ENCODE measurements around the gene AP2B1.

Gene AP2B1

DNA sequence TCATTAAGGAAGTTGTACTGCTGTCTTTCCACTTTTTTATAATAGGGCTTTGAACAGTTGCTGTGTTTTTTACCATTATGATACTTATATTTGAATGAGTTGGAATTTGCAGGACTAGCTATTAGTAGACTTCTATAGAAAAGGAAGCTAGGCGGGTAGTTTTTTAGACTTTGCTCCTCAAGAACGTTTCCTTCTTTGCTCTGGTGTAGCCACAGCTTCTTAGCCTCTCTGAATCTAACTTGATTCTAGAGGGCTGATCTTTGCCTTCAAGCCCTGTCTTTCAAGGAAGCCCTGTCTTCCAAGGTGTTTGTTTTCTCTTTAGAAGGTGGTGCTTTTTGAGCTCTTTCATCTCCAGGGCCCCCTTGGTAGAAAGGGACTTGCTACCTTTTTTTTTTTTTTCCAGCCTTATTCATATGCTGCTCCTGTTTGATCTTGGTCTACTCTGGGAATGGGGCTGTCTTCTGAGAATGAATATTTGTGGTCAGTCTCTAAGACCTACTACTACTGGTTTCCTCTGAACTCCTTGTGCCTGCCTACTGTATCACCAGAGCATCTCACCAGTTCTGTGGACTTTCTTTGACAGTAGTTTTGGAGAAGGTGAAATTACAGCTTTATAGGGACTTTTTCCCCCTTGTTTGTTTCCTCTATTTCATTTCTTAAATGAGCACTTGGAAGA is 92.0 kb downstream of the AP2B1 start:
- no peak for DNase-seq (ENCODE audit: low spot score)
- TF ChIP-seq, protein P1, sequence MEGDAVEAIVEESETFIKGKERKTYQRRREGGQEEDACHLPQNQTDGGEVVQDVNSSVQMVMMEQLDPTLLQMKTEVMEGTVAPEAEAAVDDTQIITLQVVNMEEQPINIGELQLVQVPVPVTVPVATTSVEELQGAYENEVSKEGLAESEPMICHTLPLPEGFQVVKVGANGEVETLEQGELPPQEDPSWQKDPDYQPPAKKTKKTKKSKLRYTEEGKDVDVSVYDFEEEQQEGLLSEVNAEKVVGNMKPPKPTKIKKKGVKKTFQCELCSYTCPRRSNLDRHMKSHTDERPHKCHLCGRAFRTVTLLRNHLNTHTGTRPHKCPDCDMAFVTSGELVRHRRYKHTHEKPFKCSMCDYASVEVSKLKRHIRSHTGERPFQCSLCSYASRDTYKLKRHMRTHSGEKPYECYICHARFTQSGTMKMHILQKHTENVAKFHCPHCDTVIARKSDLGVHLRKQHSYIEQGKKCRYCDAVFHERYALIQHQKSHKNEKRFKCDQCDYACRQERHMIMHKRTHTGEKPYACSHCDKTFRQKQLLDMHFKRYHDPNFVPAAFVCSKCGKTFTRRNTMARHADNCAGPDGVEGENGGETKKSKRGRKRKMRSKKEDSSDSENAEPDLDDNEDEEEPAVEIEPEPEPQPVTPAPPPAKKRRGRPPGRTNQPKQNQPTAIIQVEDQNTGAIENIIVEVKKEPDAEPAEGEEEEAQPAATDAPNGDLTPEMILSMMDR (IDR thresholded peaks at IDR 0.05; ENCODE audit: extremely low read depth, missing control alignments): no peak

DNA sequence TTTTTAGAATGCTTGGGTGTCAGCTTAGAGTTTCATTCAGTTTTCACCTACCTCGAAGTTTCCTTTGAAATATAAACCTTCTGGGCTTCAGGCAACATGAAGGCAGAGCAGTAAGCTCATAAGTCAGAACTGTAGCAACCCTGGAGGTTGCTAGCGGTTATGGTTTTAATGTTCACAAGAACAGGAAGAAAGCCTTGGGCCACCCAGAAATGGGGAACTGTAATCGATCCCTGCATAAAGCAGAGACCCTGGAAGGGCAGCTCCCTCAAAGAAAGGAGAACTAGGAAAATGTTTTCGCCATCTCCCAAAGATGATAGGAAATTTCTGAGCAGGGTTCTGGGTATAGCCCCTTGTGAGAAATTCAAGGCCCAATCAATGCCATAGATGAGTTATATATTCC is 96.5 kb downstream of the AP2B1 start:
- no peak for DNase-seq (ENCODE audit: low spot score)
- TF ChIP-seq, protein P1 (IDR thresholded peaks at IDR 0.05; ENCODE audit: extremely low read depth, missing control alignments): no peak

GRCh38 chr17:35684055-35684802 is 97.1 kb downstream of the AP2B1 start:
- no peak for DNase-seq (ENCODE audit: low spot score)
- TF ChIP-seq, protein P1 (IDR thresholded peaks at IDR 0.05; ENCODE audit: extremely low read depth, missing control alignments): no peak

DNA sequence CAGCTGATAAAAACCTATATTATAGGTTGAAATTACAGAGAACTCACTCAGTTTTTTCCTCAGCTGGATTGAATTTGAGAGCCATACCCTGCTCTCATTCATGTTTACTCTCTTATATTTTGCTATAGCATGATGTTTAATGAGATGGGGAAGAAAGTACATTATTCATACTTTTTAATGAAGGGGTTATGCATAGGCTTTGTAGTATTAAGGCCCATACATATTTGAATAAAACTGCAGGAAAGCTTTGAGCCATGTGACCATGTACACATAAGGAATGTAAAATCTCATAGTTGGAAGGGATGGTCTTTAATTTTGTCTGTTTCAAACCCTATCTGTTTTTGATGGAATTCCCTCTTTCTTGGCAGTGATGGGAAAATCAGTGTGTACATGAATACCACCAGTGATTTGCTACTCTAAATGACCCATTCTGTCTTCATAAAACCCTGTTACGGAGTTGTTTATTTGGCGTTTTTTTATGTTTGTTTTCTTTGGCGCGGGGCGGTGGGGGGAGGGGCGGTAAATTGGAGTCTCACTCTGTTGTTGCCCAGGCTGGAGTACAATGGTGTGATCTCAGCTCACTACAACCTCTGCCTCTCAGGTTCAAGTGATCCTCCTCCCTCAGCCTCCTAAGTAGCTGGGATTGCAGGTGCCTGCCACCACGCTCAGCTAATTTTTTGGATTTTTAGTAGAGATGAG is 105.5 kb downstream of the AP2B1 start:
- no peak for DNase-seq (ENCODE audit: low spot score)
- TF ChIP-seq, protein P1 (IDR thresholded peaks at IDR 0.05; ENCODE audit: extremely low read depth, missing control alignments): no peak

DNA sequence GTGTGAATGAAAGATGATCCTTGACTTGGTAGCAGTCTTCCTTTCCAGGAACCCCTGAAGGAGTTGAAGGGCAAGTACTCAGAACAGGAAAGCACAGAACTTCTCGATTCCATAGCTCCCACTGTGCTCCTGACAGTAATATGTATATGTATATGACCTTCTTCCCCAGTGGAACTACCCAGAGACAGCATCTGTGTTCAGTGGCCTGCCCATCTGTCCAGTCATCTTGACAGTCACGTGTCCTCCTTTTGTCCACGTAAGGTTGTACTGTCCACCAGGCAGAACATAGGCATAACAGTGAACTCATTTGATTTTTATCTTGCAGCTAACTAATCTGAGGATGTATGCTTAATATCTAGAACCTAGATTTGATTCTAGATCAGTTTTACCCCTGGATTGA is 106.5 kb downstream of the AP2B1 start:
- TF ChIP-seq, protein P1 (IDR thresholded peaks at IDR 0.05; ENCODE audit: extremely low read depth, missing control alignments): no peak
- no peak for DNase-seq (ENCODE audit: low spot score)

DNA sequence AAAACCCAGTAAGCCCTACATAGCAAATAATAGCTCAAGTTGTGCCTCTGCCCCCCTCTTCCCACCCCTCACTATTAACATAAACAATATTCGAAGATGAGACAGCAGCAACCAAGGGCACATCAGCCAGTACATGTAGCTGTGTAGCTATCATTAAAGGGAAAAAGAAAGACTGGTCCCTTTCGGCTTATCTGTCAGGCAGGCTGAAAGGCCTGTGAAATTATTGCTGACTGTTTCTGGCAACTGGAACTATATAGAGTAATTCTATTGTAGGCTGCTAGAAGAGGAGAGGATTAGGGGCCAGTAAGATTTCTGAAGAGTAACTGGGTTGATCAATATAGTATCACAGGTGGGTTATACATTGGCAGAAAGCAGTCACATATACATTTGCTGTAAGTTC is 107.8 kb downstream of the AP2B1 start:
- TF ChIP-seq, protein P1 (IDR thresholded peaks at IDR 0.05; ENCODE audit: extremely low read depth, missing control alignments): no peak
- no peak for DNase-seq (ENCODE audit: low spot score)

DNA sequence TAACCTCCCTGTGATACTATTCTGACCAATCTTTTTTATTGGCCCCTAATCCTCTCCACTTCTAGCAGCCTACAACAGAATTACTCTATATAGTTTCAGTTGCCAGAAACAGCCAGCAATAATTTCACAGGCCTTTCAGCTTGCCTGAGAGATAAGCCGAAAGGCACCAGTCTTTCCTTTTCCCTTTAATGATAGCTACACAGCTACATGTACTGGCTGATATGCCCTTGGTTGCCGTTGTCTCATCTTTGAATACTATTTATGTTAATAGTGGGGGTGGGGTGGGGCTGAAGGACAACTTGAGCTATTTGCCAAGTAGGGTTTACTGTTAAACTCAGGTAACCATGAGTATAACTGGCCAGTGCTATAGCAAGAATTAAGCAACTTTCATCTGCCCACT is 108.5 kb downstream of the AP2B1 start:
- no peak for DNase-seq (ENCODE audit: low spot score)
- TF ChIP-seq, protein P1 (IDR thresholded peaks at IDR 0.05; ENCODE audit: extremely low read depth, missing control alignments): no peak

Data from GM20000 (cell line).